ENCODE data around the gene ZNF319. TPM values are rescaled to one million over a fixed set of nuclear protein-coding genes. Genes with fewer than 3 reads are reported as not detected.

ZNF319 gene
- polyA plus RNA-seq, 1 donor from 2014 or later, result 7.0 TPM

DNA sequence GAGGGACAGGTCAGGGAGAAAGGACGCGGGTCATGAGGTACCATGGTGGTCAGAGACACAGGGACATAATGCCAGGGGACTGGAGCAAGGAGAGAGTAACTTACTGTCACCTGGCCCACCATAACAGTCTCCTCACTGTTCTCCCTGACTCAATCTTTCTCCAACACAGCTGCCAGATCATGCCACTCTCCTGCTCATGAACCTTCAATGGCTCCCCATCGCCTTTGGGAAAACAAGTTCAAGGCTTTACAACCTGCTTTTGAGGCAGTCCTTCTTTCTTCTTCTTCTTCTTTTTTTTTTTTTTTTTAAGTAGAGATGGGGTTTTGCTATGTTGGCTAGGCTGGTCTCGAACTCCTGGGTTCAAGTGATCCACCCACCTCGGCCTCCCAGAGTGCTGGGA, 52.4 kb downstream of the ZNF319 start:
- Histone ChIP-seq H3K36me3 (ENCODE audit: insufficient read depth, low read length) (no peaks in the 10 kb centered on the region), H3K27me3 (ENCODE audit: insufficient read depth, low read depth, low read length) (no peaks in the 10 kb centered on the region), H4K20me1 (ENCODE audit: insufficient read depth) (no peaks in the 10 kb centered on the region), H3K79me2 (replicated peaks; ENCODE audit: insufficient read depth, low read length) (no peaks in the 10 kb centered on the region), H3K4me2 (ENCODE audit: low read length) (no peak overlapping the region), H2AFZ (ENCODE audit: low read depth, low read length) (no peak overlapping the region), H3K9me3 (ENCODE audit: low read length) (no peaks in the 10 kb centered on the region), H3K9ac (ENCODE audit: low read length) (no peak overlapping the region), H3K4me3 (ENCODE audit: low read length) (no peak overlapping the region), H3K9me2 (ENCODE audit: insufficient read depth, low read length) (no peaks in the 10 kb centered on the region), H3K27ac (ENCODE audit: low read length) (peak overlapping the region; percentile 85), H3F3A (ENCODE audit: insufficient read depth, low read length, poor library complexity, severe bottlenecking) (no peaks in the 10 kb centered on the region)
- no peak for TF ChIP-seq RAD21 (conservative IDR thresholded peaks at IDR 0.05)
- TF ChIP-seq MXI1 (conservative IDR thresholded peaks at IDR 0.05; ENCODE audit: poor library complexity, severe bottlenecking), result no peak
- TF ChIP-seq, protein P1, sequence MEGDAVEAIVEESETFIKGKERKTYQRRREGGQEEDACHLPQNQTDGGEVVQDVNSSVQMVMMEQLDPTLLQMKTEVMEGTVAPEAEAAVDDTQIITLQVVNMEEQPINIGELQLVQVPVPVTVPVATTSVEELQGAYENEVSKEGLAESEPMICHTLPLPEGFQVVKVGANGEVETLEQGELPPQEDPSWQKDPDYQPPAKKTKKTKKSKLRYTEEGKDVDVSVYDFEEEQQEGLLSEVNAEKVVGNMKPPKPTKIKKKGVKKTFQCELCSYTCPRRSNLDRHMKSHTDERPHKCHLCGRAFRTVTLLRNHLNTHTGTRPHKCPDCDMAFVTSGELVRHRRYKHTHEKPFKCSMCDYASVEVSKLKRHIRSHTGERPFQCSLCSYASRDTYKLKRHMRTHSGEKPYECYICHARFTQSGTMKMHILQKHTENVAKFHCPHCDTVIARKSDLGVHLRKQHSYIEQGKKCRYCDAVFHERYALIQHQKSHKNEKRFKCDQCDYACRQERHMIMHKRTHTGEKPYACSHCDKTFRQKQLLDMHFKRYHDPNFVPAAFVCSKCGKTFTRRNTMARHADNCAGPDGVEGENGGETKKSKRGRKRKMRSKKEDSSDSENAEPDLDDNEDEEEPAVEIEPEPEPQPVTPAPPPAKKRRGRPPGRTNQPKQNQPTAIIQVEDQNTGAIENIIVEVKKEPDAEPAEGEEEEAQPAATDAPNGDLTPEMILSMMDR (IDR thresholded peaks at IDR 0.05; ENCODE audit: poor library complexity, severe bottlenecking), result no peak
- TF ChIP-seq EZH2 (IDR thresholded peaks at IDR 0.05; ENCODE audit: borderline replicate concordance, insufficient read depth, low read length, poor library complexity, severe bottlenecking), result no peak
- no peak for TF ChIP-seq TAF1 (IDR thresholded peaks at IDR 0.05; ENCODE audit: low read depth)
- TF ChIP-seq, protein P2, sequence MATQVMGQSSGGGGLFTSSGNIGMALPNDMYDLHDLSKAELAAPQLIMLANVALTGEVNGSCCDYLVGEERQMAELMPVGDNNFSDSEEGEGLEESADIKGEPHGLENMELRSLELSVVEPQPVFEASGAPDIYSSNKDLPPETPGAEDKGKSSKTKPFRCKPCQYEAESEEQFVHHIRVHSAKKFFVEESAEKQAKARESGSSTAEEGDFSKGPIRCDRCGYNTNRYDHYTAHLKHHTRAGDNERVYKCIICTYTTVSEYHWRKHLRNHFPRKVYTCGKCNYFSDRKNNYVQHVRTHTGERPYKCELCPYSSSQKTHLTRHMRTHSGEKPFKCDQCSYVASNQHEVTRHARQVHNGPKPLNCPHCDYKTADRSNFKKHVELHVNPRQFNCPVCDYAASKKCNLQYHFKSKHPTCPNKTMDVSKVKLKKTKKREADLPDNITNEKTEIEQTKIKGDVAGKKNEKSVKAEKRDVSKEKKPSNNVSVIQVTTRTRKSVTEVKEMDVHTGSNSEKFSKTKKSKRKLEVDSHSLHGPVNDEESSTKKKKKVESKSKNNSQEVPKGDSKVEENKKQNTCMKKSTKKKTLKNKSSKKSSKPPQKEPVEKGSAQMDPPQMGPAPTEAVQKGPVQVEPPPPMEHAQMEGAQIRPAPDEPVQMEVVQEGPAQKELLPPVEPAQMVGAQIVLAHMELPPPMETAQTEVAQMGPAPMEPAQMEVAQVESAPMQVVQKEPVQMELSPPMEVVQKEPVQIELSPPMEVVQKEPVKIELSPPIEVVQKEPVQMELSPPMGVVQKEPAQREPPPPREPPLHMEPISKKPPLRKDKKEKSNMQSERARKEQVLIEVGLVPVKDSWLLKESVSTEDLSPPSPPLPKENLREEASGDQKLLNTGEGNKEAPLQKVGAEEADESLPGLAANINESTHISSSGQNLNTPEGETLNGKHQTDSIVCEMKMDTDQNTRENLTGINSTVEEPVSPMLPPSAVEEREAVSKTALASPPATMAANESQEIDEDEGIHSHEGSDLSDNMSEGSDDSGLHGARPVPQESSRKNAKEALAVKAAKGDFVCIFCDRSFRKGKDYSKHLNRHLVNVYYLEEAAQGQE (IDR thresholded peaks at IDR 0.05; ENCODE audit: borderline replicate concordance), result no peak
- TF ChIP-seq SMC3 (conservative IDR thresholded peaks at IDR 0.05; ENCODE audit: poor library complexity), result no peak
- TF ChIP-seq POLR2AphosphoS5 (IDR thresholded peaks at IDR 0.05), result no peak
- no peak for TF ChIP-seq EP300 (conservative IDR thresholded peaks at IDR 0.05; ENCODE audit: poor library complexity, severe bottlenecking)

DNA sequence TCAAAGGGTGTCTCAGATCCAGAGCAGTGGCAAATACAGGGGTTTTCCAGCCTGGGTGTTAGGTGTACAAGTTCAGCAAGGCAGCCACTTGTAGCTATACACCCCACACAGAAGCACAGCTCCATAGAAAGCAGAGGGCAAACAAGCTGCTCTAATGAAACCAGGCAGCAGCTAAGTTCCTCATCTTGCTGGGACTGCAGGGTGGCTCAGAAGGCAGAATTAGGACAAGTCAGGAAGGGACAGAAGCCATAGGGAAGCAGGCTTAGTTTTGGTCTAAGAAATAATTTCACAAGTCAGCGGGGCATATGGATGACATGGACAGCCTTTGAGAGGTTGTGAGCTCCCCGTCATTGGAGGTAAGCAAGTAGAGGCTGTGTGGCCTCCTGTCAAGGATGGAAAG, 53.2 kb downstream of the ZNF319 start:
- Histone ChIP-seq H3K36me3 (ENCODE audit: insufficient read depth, low read length) (no peaks in the 10 kb centered on the region), H3K9me2 (ENCODE audit: insufficient read depth, low read length) (no peaks in the 10 kb centered on the region), H3K4me3 (ENCODE audit: low read length) (peak overlapping the region; percentile 54), H3K79me2 (replicated peaks; ENCODE audit: insufficient read depth, low read length) (no peaks in the 10 kb centered on the region), H3K27ac (ENCODE audit: low read length) (peak overlapping the region; percentile 85), H4K20me1 (ENCODE audit: insufficient read depth) (no peaks in the 10 kb centered on the region), H3K27me3 (ENCODE audit: insufficient read depth, low read depth, low read length) (no peaks in the 10 kb centered on the region), H3F3A (ENCODE audit: insufficient read depth, low read length, poor library complexity, severe bottlenecking) (no peaks in the 10 kb centered on the region), H3K9me3 (ENCODE audit: low read length) (no peaks in the 10 kb centered on the region), H3K4me2 (ENCODE audit: low read length) (no peak overlapping the region), H3K9ac (ENCODE audit: low read length) (peak overlapping the region; percentile 61), H2AFZ (ENCODE audit: low read depth, low read length) (no peak overlapping the region)
- TF ChIP-seq SMC3 (conservative IDR thresholded peaks at IDR 0.05; ENCODE audit: poor library complexity) (no peak), TAF1 (IDR thresholded peaks at IDR 0.05; ENCODE audit: low read depth) (no peak), POLR2AphosphoS5 (IDR thresholded peaks at IDR 0.05) (no peak), RAD21 (conservative IDR thresholded peaks at IDR 0.05) (no peak), MXI1 (conservative IDR thresholded peaks at IDR 0.05; ENCODE audit: poor library complexity, severe bottlenecking) (no peak), EZH2 (IDR thresholded peaks at IDR 0.05; ENCODE audit: borderline replicate concordance, insufficient read depth, low read length, poor library complexity, severe bottlenecking) (no peak), EP300 (conservative IDR thresholded peaks at IDR 0.05; ENCODE audit: poor library complexity, severe bottlenecking) (no peak)
- TF ChIP-seq, protein P2 (IDR thresholded peaks at IDR 0.05; ENCODE audit: borderline replicate concordance), result no peak
- TF ChIP-seq, protein P1 (IDR thresholded peaks at IDR 0.05; ENCODE audit: poor library complexity, severe bottlenecking), result no peak

Data from neural cell (in vitro differentiated cells).